Effector CD8-positive, alpha-beta T cell (primary cell): ENCODE measurements around the gene SERPINB13.
"Not testable (repeated sequence)": the region's sequence is repeated elsewhere in the genome, so short reads cannot be mapped to it uniquely, and the experiment has no call there.

Experiments
- DNase-seq: peaks from one replicate; lab custom pipeline; 2025; lab: John Stamatoyannopoulos, UW

SERPINB13 gene

DNA sequence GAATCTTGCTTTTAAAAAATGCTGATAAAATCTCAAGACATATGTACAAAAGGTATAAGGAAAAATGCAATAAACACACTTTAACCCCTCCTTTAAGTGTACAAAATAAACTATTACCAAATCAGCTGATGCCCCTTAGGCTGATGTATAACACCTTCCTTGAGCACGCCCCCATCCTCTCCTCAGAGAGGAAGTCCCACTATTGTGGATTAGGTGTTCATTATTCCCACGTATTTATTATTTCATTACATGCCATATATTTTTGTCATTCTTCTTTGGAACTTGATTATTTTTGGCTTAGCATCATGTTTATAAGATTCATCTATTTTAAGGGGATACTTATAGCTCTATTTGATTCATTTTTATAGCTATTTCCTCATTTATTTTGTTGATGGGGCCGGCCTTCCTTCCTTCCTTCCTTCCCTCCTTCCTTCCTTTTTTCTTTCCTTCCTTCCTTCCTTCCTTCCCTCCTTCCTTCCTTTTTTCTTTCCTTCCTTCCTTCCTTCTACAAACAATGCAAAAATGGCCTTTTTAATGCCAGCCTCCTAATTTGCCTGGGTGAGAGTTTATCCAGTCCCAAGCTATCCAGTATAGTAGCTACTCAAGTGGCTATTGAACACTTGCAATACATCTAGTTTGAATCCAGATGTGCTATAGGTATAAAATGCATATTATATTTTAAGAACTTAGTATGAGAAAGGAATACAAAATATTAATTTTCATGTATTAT lies 4.0 kb downstream of the SERPINB13 start:
- DNase-seq, result no peak

DNA sequence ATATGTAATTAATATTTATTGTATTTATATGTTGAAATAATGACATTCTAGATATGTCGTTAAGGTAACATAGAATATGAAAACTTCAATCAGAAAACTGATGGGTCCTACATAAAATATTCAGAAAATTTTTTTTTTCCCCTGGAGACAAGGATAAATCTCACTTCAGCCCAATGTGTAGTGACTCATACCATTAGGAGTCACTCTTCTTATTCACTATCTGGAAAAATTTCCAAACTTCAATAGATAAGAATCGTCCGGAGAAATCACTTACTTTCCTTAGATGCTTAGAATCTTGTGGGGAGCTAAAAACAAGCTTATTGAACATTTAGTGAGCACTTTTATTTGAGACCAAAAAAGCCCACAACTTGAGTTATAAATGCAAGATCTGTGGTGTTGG lies 4.6 kb downstream of the SERPINB13 start:
- DNase-seq, result no peak

DNA sequence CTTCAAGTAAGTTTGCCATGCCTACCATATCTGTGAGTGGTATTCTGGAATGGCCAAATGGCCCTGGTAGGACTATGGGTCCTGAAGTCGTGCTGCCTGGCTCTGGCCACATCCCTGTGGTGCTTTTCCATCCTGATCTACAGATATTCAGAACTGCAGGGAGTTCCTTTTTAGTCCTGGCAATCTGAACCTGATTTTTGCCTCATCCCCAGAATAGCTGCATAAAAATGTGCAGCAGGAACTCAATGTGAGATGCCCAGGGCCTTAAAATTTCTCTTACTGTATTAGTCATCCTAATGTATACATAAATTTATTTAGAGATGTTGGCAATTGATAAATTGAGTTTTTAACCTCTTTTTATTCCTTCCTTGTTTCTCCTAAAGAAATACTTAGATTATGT lies 5.3 kb downstream of the SERPINB13 start:
- no peak for DNase-seq

DNA sequence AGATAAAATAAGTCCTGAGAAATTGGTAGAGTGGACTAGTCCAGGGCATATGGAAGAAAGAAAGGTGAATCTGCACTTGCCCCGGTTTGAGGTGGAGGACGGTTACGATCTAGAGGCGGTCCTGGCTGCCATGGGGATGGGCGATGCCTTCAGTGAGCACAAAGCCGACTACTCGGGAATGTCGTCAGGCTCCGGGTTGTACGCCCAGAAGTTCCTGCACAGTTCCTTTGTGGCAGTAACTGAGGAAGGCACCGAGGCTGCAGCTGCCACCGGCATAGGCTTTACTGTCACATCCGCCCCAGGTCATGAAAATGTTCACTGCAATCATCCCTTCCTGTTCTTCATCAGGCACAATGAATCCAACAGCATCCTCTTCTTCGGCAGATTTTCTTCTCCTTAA lies 9.8 kb downstream of the SERPINB13 start:
- no peak for DNase-seq

DNA sequence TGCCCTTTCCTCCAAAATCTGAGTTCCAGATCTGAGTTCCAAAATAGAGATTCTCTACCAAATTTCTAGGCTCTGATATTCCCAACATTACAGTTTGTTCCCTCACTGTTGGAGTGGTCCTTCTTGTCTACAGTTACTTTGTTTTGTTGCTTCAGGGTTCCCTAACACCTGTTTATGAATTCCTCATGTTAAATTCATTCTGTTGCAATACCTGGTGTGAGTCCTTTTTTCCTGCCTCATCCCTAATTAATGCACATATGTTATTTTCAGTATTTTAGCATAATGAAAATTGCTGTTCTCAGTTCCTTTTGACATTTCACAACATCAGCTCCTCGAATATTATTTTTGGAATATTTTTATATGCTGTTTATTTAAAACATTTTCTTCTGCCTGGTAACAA lies 16.2 kb downstream of the SERPINB13 start:
- no peak for DNase-seq

DNA sequence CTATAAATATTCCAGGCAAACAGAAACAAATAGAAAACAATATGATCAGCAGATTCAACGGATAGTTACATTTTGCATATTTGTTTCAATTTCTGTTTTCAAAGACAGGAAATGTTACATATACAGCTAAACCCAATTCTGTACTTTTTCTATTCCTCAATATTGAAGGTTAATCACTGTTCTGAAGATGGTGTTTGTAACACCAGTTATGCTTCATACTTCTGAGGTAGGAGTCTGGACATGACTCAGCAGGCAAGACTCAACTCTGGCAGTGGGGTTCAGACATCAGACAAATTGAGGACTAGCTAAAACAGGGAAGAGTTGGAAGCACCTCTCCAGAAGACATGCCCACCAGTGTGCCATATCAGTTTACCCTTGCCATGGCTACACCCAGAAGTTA lies 16.6 kb downstream of the SERPINB13 start:
- DNase-seq, result no peak

DNA sequence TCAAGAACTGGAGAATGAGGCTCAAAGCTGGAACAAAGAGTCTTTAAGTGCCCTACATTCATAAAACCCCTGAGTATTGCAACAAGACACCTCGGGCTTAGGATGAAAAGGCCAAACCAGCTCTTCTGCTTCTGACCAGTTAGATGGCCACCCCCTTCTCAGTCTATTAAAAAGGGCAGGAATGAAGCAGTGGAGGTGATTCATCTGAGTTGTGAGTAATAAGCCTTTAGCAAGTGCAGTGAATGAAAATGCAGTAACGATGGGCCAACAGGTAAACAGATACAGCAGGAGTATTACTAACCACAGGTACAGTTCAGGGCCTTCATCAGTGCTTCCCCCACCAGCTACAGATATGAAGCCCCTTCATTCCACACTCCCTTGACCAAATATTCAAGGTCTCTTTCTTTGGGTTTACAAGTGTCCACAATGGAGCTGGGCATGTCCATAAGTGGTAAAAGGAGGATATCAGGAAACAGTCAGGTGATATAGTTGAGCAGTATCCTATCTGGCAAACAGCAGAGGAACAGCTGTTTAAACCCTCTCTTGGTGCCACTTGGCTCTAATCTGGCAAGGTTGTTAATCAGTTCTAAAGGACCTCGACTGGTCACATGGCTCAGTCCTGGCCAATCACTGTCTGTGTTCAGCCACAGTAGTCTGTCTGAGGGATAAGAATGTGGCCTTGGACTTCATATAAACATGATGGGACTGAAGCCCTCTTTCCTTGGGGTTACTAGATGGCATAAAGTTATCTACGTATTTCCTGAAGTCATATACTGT lies 17.8 kb downstream of the SERPINB13 start:
- no peak for DNase-seq

DNA sequence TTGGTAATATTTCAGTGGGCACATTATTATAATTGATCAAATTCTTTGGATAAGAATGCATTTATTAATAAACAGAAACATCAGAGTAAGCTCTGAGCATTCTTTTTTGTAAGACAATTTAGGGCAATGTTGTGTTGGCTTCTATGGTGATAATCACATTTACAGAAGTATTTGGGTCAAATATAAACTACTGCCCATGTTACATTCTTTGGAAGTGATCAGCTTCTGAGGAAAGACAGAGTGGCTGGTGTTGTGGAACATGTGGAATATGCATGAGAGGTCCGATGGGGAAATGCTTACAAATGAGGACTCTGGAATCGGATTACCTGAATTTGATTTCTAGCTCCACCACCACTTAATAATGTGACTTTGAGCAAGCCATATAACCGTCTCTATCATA lies 19.4 kb downstream of the SERPINB13 start:
- no peak for DNase-seq

DNA sequence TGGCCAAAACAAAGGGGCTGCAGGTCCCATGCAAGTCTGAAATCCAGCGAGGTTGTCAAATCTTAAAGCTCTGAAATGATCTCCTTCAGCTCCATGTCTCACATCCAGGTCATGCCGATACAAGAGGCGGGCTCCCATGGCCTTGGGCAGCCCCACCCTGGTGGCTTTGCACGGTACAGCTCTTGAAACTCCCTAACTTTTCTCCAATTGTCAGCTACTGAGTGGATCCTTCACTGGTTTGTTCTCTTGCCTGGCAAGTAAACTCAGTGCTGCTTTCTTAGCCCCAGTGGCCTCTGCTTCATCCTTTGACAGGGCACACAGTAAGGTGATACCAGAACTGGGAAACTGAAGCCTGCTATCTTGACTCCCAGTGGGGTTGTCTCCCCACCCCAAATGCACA lies 26.3 kb downstream of the SERPINB13 start:
- DNase-seq, result no peak

DNA sequence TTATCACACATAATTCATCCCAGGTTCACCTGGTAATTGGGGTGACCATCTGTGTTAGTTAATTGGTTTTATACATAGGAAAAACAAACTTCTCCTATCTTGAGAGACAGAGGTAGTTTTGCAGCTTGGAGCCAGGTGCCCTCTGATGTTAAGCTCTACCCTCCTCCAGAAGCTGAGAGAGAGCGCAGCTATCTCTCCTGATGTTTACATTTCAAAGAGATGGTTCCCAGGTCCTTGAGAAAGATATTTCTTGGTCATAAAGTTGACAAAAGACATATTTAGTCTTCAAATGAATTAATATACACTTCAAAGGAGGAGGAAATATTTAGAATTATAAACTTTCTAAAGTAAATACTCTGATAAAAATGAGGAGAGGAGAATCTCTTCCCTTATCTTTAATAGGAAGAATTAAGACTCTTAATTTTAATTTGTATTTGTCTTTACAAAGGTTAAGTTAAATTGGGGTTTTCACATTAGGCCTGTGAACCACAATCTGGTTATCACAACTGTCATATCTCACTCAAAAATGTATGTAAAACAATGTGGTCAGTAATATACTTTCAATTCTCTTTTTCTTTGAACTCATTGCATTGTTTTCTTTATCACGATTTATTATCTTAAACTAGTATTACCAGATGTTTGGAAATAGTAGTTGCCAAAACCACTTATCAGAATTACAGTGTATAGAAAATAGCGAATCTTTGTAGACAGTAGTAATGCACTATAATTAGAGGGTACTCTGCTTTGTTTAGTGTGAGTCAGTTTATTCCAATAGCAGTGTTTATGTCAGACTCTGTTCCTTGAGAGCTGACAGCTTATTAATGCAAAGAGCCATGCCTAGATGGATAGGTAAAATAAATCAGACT lies 30.1 kb downstream of the SERPINB13 start:
- DNase-seq, result no peak

DNA sequence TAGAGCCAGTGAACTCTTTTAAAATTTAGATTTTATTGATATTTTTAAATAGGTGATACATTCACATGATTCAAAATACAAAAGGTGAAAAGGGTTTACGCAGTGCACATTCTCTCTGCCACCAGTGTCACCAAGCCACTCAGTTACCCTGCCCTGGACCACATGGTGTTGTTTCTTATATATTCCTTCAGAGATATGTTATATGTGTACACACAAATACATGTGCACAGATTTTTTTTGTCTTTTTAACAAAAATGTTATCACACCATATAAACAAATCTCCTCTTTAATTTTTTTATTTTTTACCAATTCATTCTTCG lies 30.7 kb downstream of the SERPINB13 start:
- DNase-seq, result no peak

DNA sequence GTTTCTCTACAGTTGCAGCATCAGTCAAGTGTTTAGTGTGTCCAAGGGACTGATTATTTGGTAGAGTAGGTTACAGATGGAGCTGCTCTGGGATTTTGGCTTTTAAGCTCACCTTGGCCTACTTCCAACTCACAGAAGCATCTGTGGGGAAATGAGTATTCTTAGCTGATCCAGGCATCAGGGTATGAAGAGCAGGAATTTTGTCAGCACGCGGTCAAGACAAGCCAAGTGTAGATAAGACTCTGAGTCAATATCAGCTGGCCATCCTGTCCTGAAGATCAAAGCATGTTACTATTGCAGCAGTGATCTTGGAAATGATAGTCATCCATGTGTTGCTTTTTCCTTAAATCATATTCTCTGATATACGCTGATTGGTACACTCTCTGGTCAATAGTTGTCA lies 32.5 kb downstream of the SERPINB13 start:
- no peak for DNase-seq

DNA sequence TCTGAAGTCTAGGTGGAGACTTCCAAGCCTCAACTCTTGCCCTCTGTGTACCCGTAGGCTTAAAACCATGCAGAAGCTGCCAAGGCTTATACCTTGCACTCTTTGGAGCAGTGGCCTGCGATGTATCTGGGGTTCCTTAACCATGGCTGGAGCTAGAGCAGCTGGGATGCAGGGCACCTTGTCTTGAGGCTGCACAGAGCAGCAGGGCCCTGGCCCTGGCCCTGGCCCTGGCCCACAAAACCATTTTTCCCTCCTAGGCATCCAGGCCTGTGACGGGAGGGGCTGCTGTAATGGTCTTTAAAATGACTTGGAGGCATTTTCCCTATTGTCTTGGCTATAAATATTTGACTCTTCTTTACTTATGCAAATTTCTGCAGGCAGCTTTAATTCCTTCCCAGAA lies 37.7 kb downstream of the SERPINB13 start:
- no peak for DNase-seq

DNA sequence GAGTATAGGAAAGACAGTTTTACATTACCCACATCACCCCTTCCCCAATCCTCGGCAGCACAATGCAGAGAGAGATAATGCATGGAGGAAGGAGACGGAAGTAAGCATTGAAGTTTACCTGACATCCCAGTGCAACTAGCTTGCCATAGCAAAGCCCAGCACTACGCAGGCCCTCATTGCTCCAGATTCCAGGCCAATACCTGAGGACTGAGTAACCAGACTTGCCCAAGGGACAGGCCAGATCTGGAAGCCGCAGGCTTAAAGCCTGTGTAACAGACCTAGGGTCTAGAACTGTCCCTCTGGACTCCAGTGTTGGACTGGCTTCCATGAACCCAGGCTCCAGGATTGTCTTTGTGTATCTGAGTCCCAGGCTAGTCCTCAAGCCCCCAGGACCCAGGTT lies 39.3 kb downstream of the SERPINB13 start:
- no peak for DNase-seq

DNA sequence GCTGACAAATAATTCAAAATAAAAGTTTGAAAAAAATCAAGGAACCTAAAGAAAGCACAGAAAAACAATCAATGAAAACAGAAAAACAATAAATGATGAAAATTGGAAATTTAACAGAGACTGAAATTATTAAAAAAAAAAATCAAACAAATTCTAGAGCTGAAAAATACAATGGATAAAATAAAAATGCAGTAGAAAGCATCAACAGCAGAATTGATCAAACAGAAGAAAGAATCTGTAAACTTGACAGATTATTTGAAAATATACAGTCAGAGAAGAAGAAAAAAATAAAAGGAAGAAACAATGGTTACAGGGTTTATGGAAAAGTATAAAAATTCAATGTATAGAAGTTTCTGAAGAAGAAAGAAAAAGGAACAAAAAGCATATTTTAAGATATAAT lies 40.7 kb downstream of the SERPINB13 start:
- no peak for DNase-seq

DNA sequence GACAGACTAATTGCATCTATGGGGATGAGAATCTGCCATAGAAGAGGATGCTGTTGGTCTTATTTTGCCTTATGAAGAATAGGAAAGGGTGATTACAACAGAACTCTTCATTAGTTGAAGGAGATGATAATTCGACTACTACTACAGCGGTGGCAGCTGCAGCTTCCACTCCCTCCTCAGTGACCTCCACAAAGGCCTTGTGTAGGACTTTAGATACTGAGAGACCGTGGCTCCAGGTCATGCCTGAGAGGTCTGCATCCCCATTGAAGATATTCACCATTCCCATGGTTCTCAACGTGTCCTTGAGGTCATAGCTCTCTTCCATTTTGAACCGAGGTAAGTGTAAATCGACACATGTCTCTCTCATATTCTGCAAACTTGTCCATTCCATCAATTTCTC lies 50.6 kb downstream of the SERPINB13 start:
- no peak for DNase-seq

DNA sequence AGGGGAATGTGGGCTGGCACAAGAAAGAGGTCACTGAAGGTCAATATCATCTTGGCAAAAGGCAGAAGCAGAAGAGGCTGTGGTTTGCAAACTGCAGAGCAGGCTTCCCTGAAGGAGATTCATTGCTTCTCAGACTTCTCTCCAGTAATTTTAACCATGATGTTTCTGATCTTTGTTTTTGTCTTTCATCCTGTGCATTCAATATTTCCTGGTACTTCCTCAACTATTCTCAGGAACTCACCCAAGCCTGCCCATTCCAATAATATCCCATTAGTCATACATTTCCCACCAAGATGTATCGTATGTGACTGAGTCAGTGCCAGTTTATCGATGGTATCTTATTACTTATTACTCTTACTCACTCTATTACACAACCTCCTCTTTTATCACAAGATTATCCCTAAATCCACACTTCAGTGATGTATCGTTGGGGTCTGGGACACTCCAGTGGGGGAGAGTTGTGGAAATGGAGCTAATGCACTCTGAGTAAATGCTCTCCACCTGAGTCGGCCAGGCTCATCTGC lies 54.1 kb downstream of the SERPINB13 start:
- not testable (repeated sequence) for DNase-seq

DNA sequence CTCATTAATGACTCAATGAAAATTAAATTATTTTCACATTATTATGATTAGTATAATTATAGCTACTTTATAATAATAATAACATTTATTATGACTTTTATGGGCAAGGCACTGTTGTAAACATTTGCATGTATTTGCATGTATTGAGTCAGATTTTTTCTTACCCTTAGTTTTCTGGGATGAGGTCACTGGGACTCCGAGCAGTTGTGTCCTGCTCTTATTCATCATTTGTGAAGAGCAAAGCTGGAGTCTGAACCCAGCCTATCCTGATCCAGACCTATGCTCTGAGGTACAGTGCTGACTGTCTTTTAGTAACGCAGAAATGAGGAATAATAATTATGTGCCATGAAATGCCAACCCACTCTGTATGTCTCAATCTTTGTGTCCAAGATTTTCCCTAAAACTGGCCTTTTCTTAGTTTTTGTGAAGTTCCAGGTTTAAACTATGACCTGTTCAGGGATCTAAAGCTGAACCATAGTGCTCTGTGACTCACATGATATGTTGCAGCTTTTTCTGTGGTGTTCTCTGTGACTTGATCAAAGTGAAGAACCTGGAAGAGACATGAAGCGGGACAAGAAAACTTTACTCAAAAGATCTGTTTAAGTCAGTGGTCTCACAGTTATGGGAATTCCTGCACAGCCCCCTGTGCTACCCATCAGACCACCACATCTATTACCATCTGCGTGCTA lies 55.7 kb downstream of the SERPINB13 start:
- not testable (repeated sequence) for DNase-seq

DNA sequence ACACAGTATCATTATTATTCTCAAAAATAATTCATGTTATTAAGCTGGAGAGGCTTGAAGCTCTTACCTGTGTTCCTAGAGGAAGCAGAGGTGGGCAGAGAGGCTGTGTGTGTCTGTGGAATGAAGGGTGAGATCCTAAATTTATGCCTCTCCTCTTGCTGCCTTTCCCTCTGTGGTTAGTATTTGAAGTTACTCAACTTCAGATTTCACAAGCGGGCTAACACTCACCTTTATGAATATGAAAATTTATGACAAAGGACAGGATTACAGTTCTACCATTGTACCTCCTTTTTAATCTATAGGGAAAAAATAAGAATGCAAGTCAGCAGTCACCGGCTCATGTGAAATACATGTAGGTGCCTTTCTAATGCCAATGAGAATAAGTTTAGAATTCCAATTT lies 57.0 kb downstream of the SERPINB13 start, which contains the start of gene SERPINB4:
TSS of gene SERPINB4 (minus strand) at position 115 of the 400 bp plus-strand sequence. CDS start 679 bp downstream, outside the sequence.
- DNase-seq, result not testable (repeated sequence)

DNA sequence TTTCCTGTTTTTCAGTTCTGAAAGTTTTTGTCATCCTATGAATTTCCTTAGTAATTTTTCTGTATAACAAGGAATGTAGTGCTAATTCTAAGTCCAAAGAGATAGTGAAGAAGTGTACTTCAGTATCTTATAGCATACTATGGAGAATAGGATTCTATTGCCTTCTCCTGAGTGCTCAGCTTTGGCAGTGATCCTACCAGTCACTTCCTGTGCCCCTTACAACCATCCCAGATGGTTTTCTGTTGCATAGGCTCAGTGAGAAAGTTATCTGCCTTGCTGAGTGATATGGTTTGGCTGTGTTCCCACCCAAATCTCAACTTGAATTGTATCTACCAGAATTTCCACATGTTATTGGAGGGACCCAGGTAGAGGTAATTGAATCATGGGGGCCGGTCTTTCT lies 57.6 kb downstream of the SERPINB13 start:
- DNase-seq, result not testable (repeated sequence)

DNA sequence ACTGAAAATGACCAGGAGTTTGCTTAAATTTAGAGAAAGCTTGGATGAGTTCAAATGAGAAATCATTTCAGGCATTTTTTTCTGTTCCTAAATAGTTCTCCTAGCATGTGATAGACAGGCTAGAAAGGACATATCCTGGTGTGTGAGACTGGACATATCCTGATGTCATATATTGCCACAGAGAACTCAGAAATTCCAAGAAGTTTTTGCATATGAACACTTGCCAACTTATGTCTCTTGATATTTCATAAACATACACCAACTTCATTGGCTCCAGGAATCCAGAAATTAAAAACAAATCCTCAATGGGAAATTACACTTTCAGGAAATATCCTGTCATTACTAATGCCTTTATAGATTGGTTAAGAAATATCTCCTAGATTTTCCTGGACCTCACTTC lies 59.8 kb downstream of the SERPINB13 start:
- no peak for DNase-seq

DNA sequence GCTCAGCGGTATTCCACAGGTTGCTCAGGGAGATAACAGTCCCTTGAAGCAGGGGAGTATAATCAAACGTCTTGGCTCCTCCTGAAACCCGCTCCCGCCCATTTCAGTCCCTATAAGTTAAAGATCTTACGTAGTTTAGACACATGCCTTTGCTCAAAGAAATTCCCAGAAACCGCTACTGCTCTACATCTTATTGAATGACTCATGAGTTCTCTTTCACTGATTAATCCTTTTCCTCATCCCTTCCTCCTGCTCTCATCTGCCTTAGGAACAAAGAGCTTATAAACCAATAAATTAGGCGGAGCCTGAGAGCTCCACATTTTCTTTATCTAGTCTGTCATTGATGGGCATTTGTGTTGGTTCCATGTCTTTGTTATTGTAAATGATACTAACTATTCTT lies 61.1 kb downstream of the SERPINB13 start:
- DNase-seq, result no peak
